K562 (cell line): ENCODE results near the gene IL1RL2. TPM values are rescaled to one million over a fixed set of nuclear protein-coding genes. Genes with fewer than 3 reads are reported as not detected.

Experiments used
- ATAC-seq: fragments of 200-7000 bp; cut with Tn5 transposase; 3 replicates; pipeline ENCODE4 v1.9.1; 2020; ENCODE audit warnings: moderate library complexity
- BruUV-seq: library from RNA; stranded (reverse); fragments of 400-500 nt; replicated peaks from 2 replicates; lab custom pipeline; 2021; lab: Mats Ljungman, UMichigan
- CTCF ChIA-PET: fragments of 300-600 bp; formaldehyde crosslinking; extraction: SDS; loops from one replicate; lab custom pipeline; 2021; ENCODE audit warnings: low intra/inter-chr PET ratio; lab: Yijun Ruan, JAX
- POLR2A ChIA-PET: fragments of 300-600, 350-650 bp; sonication (Branson Sonifier 250); formaldehyde crosslinking; extraction: SDS; loops from one replicate; lab custom pipeline; 2021; ENCODE audit warnings: antibody characterized with exemption, inconsistent platforms; lab: Yijun Ruan, JAX
- DNase-seq, 4 experiments: peaks; one replicate each; pipeline versions ENCODE4 v3.0.0 to v3.0.0-alpha.2; 2011 to 2018; ENCODE audit warnings: low spot score in 3 of 4, mixed read lengths in 3 of 4; ENCODE audit errors: extremely low read depth in 1 of 4
- FAIRE-seq: peaks from 2 replicates; lab custom pipeline; 2011; peaks lifted over from hg19 to GRCh38; lab: Jason Lieb, UNC
- H2AFZ ChIP-seq: 2 replicates; pipeline ENCODE4 v1.6.0; 2011; ENCODE audit warnings: low read depth, low read length, control low read depth, inconsistent platforms
- H3K27ac ChIP-seq: fragments of 200-600 bp; 3 replicates; pipeline ENCODE4 v1.8.0; 2011; ENCODE audit warnings: low read depth, mild to moderate bottlenecking, control low read depth, inconsistent platforms, low read length, moderate library complexity, mixed read lengths; ENCODE audit errors: extremely low read depth
- H3K27me3 ChIP-seq, 2 experiments: fragments of 300-600 bp in 1 of 2; 2 replicates in 1 of 2; 3 replicates in 1 of 2; pipeline versions ENCODE4 v1.6.0 to v1.8.0; 2011; ENCODE audit warnings: inconsistent platforms in 2 of 2, low read length in 2 of 2, mild to moderate bottlenecking in 1 of 2, mixed read lengths in 1 of 2, moderate library complexity in 1 of 2; ENCODE audit not compliant: control insufficient read depth in 2 of 2, insufficient read depth in 2 of 2
- H3K36me3 ChIP-seq: fragments of 300-600 bp; 3 replicates; pipeline ENCODE4 v1.8.0; 2011; ENCODE audit warnings: mild to moderate bottlenecking, low read length, inconsistent platforms; ENCODE audit not compliant: control insufficient read depth, insufficient read depth
- H3K4me1 ChIP-seq, 2 experiments: fragments of 200-600 bp in 1 of 2; replicated peaks in 1 of 2; 2 replicates in 1 of 2; 3 replicates in 1 of 2; pipeline versions ENCODE4 v1.5.1 to v1.8.0; 2011; ENCODE audit warnings: inconsistent platforms in 2 of 2, low read length in 2 of 2, mild to moderate bottlenecking in 1 of 2, mixed read lengths in 1 of 2, moderate library complexity in 1 of 2; ENCODE audit not compliant: control insufficient read depth in 2 of 2, insufficient read depth in 2 of 2
- H3K4me2 ChIP-seq: 2 replicates; pipeline ENCODE4 v1.6.1; 2011; ENCODE audit warnings: low read length, control low read depth, inconsistent platforms, mixed read lengths; ENCODE audit not compliant: insufficient read depth
- H3K4me3 ChIP-seq: fragments of 200-600 bp; sonication (generic), shearing (Covaris generic); 2 replicates; pipeline ENCODE4 v1.5.1; 2016; ENCODE audit warnings: control low read depth, inconsistent platforms
- H3K79me2 ChIP-seq: fragments of 200-600 bp; 3 replicates; pipeline ENCODE4 v1.8.0; 2011; ENCODE audit warnings: low read length, inconsistent platforms; ENCODE audit not compliant: control insufficient read depth, insufficient read depth
- H3K9ac ChIP-seq, 2 experiments: 2 replicates each; pipeline versions ENCODE4 v1.6.0 to v1.6.1; 2011; ENCODE audit warnings: low read depth in 2 of 2, low read length in 2 of 2, control low read depth in 1 of 2, inconsistent platforms in 1 of 2, mild to moderate bottlenecking in 1 of 2, mixed read lengths in 1 of 2; ENCODE audit not compliant: insufficient read depth in 1 of 2
- H3K9me1 ChIP-seq: one replicate; pipeline ENCODE4 v1.6.0; 2011; ENCODE audit warnings: inconsistent platforms, mild to moderate bottlenecking, low read length, moderate library complexity; ENCODE audit not compliant: control insufficient read depth, insufficient read depth
- H3K9me3 ChIP-seq: replicated peaks from 2 replicates; pipeline ENCODE4 v1.5.1; 2011; ENCODE audit warnings: low read depth, low read length, inconsistent platforms; ENCODE audit not compliant: control insufficient read depth, insufficient read depth
- H4K20me1 ChIP-seq: replicated peaks from 2 replicates; pipeline ENCODE4 v1.6.1; 2011; ENCODE audit warnings: low read length, inconsistent platforms, mixed read lengths; ENCODE audit not compliant: control insufficient read depth, insufficient read depth
- IRF1 ChIP-seq: sonication (generic); formaldehyde crosslinking; IDR thresholded peaks from 2 replicates; pipeline ENCODE4 v1.8.0; 2022; ENCODE audit warnings: missing genetic modification reagents, mild to moderate bottlenecking, borderline replicate concordance
- XRCC4 ChIP-seq: IDR thresholded peaks from one replicate; pipeline ENCODE4 v1.6.1; 2011; ENCODE audit not compliant: insufficient read depth, insufficient read length; ENCODE audit errors: extremely low read depth
- ZFP1 ChIP-seq: fragments of 450-650 bp; formaldehyde crosslinking; IDR thresholded peaks from 2 replicates; pipeline ENCODE4 v1.4.0; 2020; ENCODE audit warnings: mild to moderate bottlenecking, mixed read lengths
- ZNF217 ChIP-seq: sonication (generic); formaldehyde crosslinking; IDR thresholded peaks from 2 replicates; pipeline ENCODE4 v1.8.0; 2022; ENCODE audit warnings: mild to moderate bottlenecking, missing genetic modification reagents
- in situ Hi-C: fragments of 300-500 bp; cut with MboI; formaldehyde crosslinking; loops from 4 replicates; pipeline ENCODE4 v1.15.0; 2018; ENCODE audit warnings: inconsistent platforms, mixed read lengths
- intact Hi-C: fragments of 100-400 bp; cut with micrococcal nuclease; formaldehyde crosslinking; loops from 2 replicates; pipeline ENCODE4 v1.14.2; 2022
- polyA plus RNA-seq, 8 experiments: library from polyadenylated mRNA; depleted of rRNA in 4 of 8; stranded (reverse) in 5 of 8; unstranded in 3 of 8; fragments of >200 nt; fragmentation: Nextera tagmentation in 2 of 8; fragmentation: Illumina TruSeq in 1 of 8; extraction: Ambion mirVana in 2 of 8; extraction: Trizol in 1 of 8; gene quantifications; 2 replicates each; pipeline versions ENCODE4 v1.2.1 to v1.2.3, GENCODE V29; 2011 to 2014; ENCODE audit warnings: inconsistent platforms in 1 of 8, missing spikeins in 1 of 8
- total RNA-seq, 7 experiments: library from RNA; depleted of rRNA in 6 of 7; stranded (reverse); fragments of >200 nt in 6 of 7; fragmentation: Illumina TruSeq in 2 of 7; extraction: Trizol in 2 of 7; gene quantifications; 2 replicates each; pipeline versions ENCODE4 v1.2.1 to v1.2.3, GENCODE V29; 2011 to 2021; ENCODE audit warnings: low replicate concordance in 1 of 7

The IL1RL2 gene
- total and polyA plus RNA-seq, 9 of the 15 experiments (the other 6 are each of a cell fraction or from before 2014, with no cell fraction given) = not detected

- TF ChIP-seq IRF1 (CRISPR knock-in tag) (no peak), XRCC4 (no peak)
- TF ChIP-seq, all 486 proteins: peak for 0
These were observed 22.7 kb downstream of the IL1RL2 start (continued) for GRCh38 chr2:102209474-102209873.

DNA sequence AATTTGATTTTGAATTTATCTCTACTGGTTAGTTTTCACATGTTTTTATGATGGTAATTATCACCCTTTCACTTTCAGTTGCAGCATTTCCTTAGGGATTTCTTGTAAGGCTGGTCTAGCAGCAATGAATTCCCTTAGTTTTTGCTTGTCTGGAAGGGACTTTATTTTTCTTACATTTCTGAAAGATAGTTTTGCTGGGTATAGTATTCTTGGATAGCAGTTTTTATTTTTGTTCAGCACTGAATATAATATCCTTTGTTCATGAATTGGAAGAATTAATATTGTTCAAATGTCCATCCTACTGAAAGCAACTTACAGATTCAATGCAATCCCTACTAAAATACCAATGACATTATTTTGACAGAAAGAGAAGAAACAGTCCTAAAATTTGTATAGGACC, 30.2 kb downstream of the IL1RL2 start:
- H3K27me3 ChIP-seq = no peaks in the 10 kb centered on the region
- no TSS peak for BruUV-seq
- H4K20me1 ChIP-seq = no peaks in the 10 kb centered on the region
- H3K9me1 ChIP-seq = no peaks in the 10 kb centered on the region
- H3K36me3 ChIP-seq = no peaks in the 10 kb centered on the region
- H3K9ac ChIP-seq = no peak overlapping the region
- intact Hi-C loops = no loop called here
- ATAC-seq = no peak
- H3K4me3 ChIP-seq = no peak overlapping the region
- ChIA-PET CTCF (no interaction called here), POLR2A (no interaction called here)
- no peak overlapping the region for H3K4me2 ChIP-seq
- peak; percentile 57; the same call in 1 of the 2 replicates for TF ChIP-seq ZFP1 (CRISPR knock-in tag)
- TF ChIP-seq ZNF217 (CRISPR knock-in tag) = no peak
- in situ Hi-C loops = no loop called here
- DNase-seq = no peak
- no peak overlapping the region for H2AFZ ChIP-seq
- FAIRE-seq = no peak
- H3K9me3 ChIP-seq = no peaks in the 10 kb centered on the region; the same call in 1 of the 2 replicates
- H3K4me1 ChIP-seq = no peaks in the 10 kb centered on the region
- H3K27ac ChIP-seq = no peak overlapping the region
- no peaks in the 10 kb centered on the region for H3K79me2 ChIP-seq
